ENCODE measurements around the gene TWF2.

GRCh38 chr3:52286777-52287110 is 47.8 kb upstream of the TWF2 start:
- TF ChIP-seq CTCF (conservative IDR thresholded peaks at IDR 0.05; ENCODE audit: low read depth, low read length), result no peak
- no peak for TF ChIP-seq POLR2A (IDR thresholded peaks at IDR 0.05; ENCODE audit: low read depth, low read length)
- no peak for TF ChIP-seq NFE2L2 (IDR thresholded peaks at IDR 0.05; ENCODE audit: low read depth, low read length)
- no peak for TF ChIP-seq SMC3 (IDR thresholded peaks at IDR 0.05; ENCODE audit: low read depth, low read length)
- TF ChIP-seq CEBPB (IDR thresholded peaks at IDR 0.05; ENCODE audit: low read depth, low read length), result peak; percentile 45; the same call in 1 of the 2 replicates
- TF ChIP-seq MXI1 (IDR thresholded peaks at IDR 0.05; ENCODE audit: borderline replicate concordance, low read depth, low read length), result no peak
